NB4 (cell line): ENCODE measurements around the gene KRTAP4-3.

Source experiments
- MYC ChIP-seq: IDR thresholded peaks from 2 replicates; pipeline ENCODE4 v1.6.1; 2011; ENCODE audit warnings: low read depth, low read length
- POLR2A ChIP-seq: IDR thresholded peaks from 2 replicates; pipeline ENCODE4 v1.6.1; 2011; ENCODE audit warnings: mild to moderate bottlenecking; ENCODE audit not compliant: insufficient read length; ENCODE audit errors: extremely low read depth
- TF ChIP-seq, protein P1 (sequence below): IDR thresholded peaks from one replicate; pipeline ENCODE4 v1.5.1; 2012; ENCODE audit warnings: low read depth, low read length
- TF ChIP-seq, protein P2 (sequence below): IDR thresholded peaks from 2 replicates; pipeline ENCODE4 v1.6.1; 2011; ENCODE audit warnings: low read depth, low read length

DNA sequence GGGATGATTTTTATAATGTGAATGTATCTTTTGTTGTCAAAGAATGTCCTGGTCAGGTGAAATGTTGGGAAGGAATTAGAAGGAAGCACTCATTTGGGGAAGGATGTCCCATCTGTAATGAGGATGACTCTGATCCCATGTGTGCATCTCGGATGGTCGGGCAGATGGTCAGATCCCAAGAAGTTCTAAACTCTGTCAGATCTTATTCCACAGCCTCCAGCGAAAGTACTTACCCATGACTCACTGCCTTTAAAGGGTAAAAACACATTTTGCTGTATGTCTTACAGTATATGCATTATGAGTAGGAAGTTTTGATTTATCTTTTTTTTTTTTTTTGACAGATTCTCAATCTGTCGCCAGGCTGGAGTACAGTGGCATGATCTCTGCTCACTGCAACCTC is 49.3 kb downstream of the KRTAP4-3 start:
- TF ChIP-seq, protein P1, sequence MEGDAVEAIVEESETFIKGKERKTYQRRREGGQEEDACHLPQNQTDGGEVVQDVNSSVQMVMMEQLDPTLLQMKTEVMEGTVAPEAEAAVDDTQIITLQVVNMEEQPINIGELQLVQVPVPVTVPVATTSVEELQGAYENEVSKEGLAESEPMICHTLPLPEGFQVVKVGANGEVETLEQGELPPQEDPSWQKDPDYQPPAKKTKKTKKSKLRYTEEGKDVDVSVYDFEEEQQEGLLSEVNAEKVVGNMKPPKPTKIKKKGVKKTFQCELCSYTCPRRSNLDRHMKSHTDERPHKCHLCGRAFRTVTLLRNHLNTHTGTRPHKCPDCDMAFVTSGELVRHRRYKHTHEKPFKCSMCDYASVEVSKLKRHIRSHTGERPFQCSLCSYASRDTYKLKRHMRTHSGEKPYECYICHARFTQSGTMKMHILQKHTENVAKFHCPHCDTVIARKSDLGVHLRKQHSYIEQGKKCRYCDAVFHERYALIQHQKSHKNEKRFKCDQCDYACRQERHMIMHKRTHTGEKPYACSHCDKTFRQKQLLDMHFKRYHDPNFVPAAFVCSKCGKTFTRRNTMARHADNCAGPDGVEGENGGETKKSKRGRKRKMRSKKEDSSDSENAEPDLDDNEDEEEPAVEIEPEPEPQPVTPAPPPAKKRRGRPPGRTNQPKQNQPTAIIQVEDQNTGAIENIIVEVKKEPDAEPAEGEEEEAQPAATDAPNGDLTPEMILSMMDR: no peak
- no peak for TF ChIP-seq POLR2A
- TF ChIP-seq, protein P2, sequence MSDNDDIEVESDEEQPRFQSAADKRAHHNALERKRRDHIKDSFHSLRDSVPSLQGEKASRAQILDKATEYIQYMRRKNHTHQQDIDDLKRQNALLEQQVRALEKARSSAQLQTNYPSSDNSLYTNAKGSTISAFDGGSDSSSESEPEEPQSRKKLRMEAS: no peak
- no peak for TF ChIP-seq MYC
